BLaER1 (cell line): ENCODE results near the gene LTO1.

Source experiments
- H3K27ac ChIP-seq: shearing (Covaris generic); formaldehyde crosslinking; 2 replicates; pipeline ENCODE4 v1.8.1; 2022
- H3K27me3 ChIP-seq: shearing (Covaris generic); formaldehyde crosslinking; 2 replicates; pipeline ENCODE4 v1.8.1; 2022
- H3K36me3 ChIP-seq: shearing (Covaris generic); formaldehyde crosslinking; 2 replicates; pipeline ENCODE4 v1.8.1; 2022
- H3K4me1 ChIP-seq: shearing (Covaris generic); formaldehyde crosslinking; 2 replicates; pipeline ENCODE4 v1.8.1; 2022
- H3K4me2 ChIP-seq: shearing (Covaris generic); formaldehyde crosslinking; 2 replicates; pipeline ENCODE4 v1.8.1; 2022
- H3K4me3 ChIP-seq: shearing (Covaris generic); formaldehyde crosslinking; 2 replicates; pipeline ENCODE4 v1.8.1; 2022
- H3K9ac ChIP-seq: shearing (Covaris generic); formaldehyde crosslinking; 2 replicates; pipeline ENCODE4 v1.8.1; 2022
- H3K9me3 ChIP-seq: shearing (Covaris generic); formaldehyde crosslinking; 2 replicates; pipeline ENCODE4 v1.8.1; 2022
- H4K20me1 ChIP-seq: shearing (Covaris generic); formaldehyde crosslinking; 2 replicates; pipeline ENCODE4 v1.8.1; 2022
- Cebpa-rat ChIP-seq: shearing (Covaris generic); IDR thresholded peaks from 2 replicates; pipeline ENCODE4 v1.8.1; 2022

LTO1 gene

GRCh38 chr11:69661413-69661715 lies 13.8 kb downstream of the LTO1 start:
- H3K4me3 ChIP-seq, result no peak overlapping the region
- H3K4me1 ChIP-seq, result peaks cover 48% of the 10 kb centered on the region
- no peak for TF ChIP-seq Cebpa-rat
- H3K27ac ChIP-seq, result no peak overlapping the region
- H3K4me2 ChIP-seq, result peak overlapping the region; percentile 70
- peaks cover 43% of the 10 kb centered on the region for H4K20me1 ChIP-seq
- no peaks in the 10 kb centered on the region for H3K9me3 ChIP-seq
- H3K36me3 ChIP-seq, result peaks cover 21% of the 10 kb centered on the region; the same call in 1 of the 2 replicates
- no peaks in the 10 kb centered on the region for H3K27me3 ChIP-seq
- H3K9ac ChIP-seq, result no peak overlapping the region

GRCh38 chr11:69660001-69660500 lies 15.1 kb downstream of the LTO1 start:
- TF ChIP-seq Cebpa-rat, result no peak
- H3K9ac ChIP-seq, result no peak overlapping the region
- H3K4me1 ChIP-seq, result peaks cover 38% of the 10 kb centered on the region
- no peak overlapping the region for H3K27ac ChIP-seq
- peaks cover 30% of the 10 kb centered on the region for H4K20me1 ChIP-seq
- no peak overlapping the region for H3K4me2 ChIP-seq
- no peaks in the 10 kb centered on the region for H3K27me3 ChIP-seq
- no peaks in the 10 kb centered on the region for H3K9me3 ChIP-seq
- peaks cover 12% of the 10 kb centered on the region; the same call in 1 of the 2 replicates for H3K36me3 ChIP-seq
- H3K4me3 ChIP-seq, result no peak overlapping the region

GRCh38 chr11:69659591-69659990 lies 15.6 kb downstream of the LTO1 start:
- peaks cover 9% of the 10 kb centered on the region; the same call in 1 of the 2 replicates for H3K36me3 ChIP-seq
- H3K4me1 ChIP-seq, result peaks cover 36% of the 10 kb centered on the region
- H3K9me3 ChIP-seq, result no peaks in the 10 kb centered on the region
- H3K4me3 ChIP-seq, result no peak overlapping the region
- no peaks in the 10 kb centered on the region for H3K27me3 ChIP-seq
- H4K20me1 ChIP-seq, result peaks cover 26% of the 10 kb centered on the region
- H3K9ac ChIP-seq, result no peak overlapping the region
- H3K27ac ChIP-seq, result no peak overlapping the region
- H3K4me2 ChIP-seq, result no peak overlapping the region
- TF ChIP-seq Cebpa-rat, result no peak

GRCh38 chr11:69658626-69659450 lies 16.3 kb downstream of the LTO1 start:
- H3K4me1 ChIP-seq, result peaks cover 32% of the 10 kb centered on the region
- H3K9me3 ChIP-seq, result no peaks in the 10 kb centered on the region
- H3K36me3 ChIP-seq, result peaks cover 2% of the 10 kb centered on the region; the same call in 1 of the 2 replicates
- H3K27me3 ChIP-seq, result no peaks in the 10 kb centered on the region
- H4K20me1 ChIP-seq, result peaks cover 18% of the 10 kb centered on the region
- no peak overlapping the region for H3K4me3 ChIP-seq
- no peak overlapping the region for H3K27ac ChIP-seq
- no peak overlapping the region for H3K9ac ChIP-seq
- H3K4me2 ChIP-seq, result no peak overlapping the region
- no peak for TF ChIP-seq Cebpa-rat

GRCh38 chr11:69657911-69658625 lies 17.1 kb downstream of the LTO1 start:
- peaks cover 11% of the 10 kb centered on the region for H4K20me1 ChIP-seq
- TF ChIP-seq Cebpa-rat, result no peak
- no peak overlapping the region for H3K9ac ChIP-seq

GRCh38 chr11:69657456-69657910 lies 17.7 kb downstream of the LTO1 start:
- H3K4me3 ChIP-seq, result no peak overlapping the region
- no peaks in the 10 kb centered on the region for H3K36me3 ChIP-seq
- H4K20me1 ChIP-seq, result peaks cover 5% of the 10 kb centered on the region
- H3K4me2 ChIP-seq, result no peak overlapping the region
- H3K9ac ChIP-seq, result no peak overlapping the region
- H3K9me3 ChIP-seq, result no peaks in the 10 kb centered on the region
- no peak overlapping the region for H3K27ac ChIP-seq
- TF ChIP-seq Cebpa-rat, result no peak
- H3K4me1 ChIP-seq, result peaks cover 18% of the 10 kb centered on the region
- no peaks in the 10 kb centered on the region for H3K27me3 ChIP-seq

More at GRCh38 chr11:69657911-69658625, 17.1 kb downstream of the LTO1 start:
- Histone ChIP-seq H3K27ac (no peak overlapping the region), H3K9me3 (no peaks in the 10 kb centered on the region), H3K27me3 (no peaks in the 10 kb centered on the region), H3K4me3 (no peak overlapping the region), H3K4me2 (no peak overlapping the region), H3K36me3 (no peaks in the 10 kb centered on the region), H3K4me1 (peaks cover 24% of the 10 kb centered on the region)

- H3K9ac ChIP-seq, result no peak overlapping the region
- no peak for TF ChIP-seq Cebpa-rat
- no peak overlapping the region for H3K27ac ChIP-seq
- H3K4me2 ChIP-seq, result no peak overlapping the region
- H3K4me3 ChIP-seq, result no peak overlapping the region
- H3K9me3 ChIP-seq, result no peaks in the 10 kb centered on the region
- H4K20me1 ChIP-seq, result no peaks in the 10 kb centered on the region
- H3K27me3 ChIP-seq, result no peaks in the 10 kb centered on the region
- H3K4me1 ChIP-seq, result peaks cover 11% of the 10 kb centered on the region
- H3K36me3 ChIP-seq, result no peaks in the 10 kb centered on the region
These were observed 18.4 kb downstream of the LTO1 start for GRCh38 chr11:69656536-69657455.

GRCh38 chr11:69655479-69656428 lies 19.4 kb downstream of the LTO1 start:
- H3K4me1 ChIP-seq, result peaks cover 6% of the 10 kb centered on the region; the same call in 1 of the 2 replicates
- H3K27me3 ChIP-seq, result no peaks in the 10 kb centered on the region
- no peak overlapping the region for H3K4me3 ChIP-seq
- no peak overlapping the region for H3K4me2 ChIP-seq
- TF ChIP-seq Cebpa-rat, result no peak
- H4K20me1 ChIP-seq, result no peaks in the 10 kb centered on the region
- no peak overlapping the region for H3K27ac ChIP-seq
- H3K9ac ChIP-seq, result no peak overlapping the region
- no peaks in the 10 kb centered on the region for H3K36me3 ChIP-seq
- H3K9me3 ChIP-seq, result no peaks in the 10 kb centered on the region
